Measurements from ENCODE around the gene COX14. TPM values are rescaled to one million over a fixed set of nuclear protein-coding genes. Genes with fewer than 3 reads are reported as not detected.
"Not testable (repeated sequence)": the region's sequence is repeated elsewhere in the genome, so short reads cannot be mapped to it uniquely, and the experiment has no call there.

COX14 gene
- total RNA-seq, 2 donors from 2014 or later, result 90.1 to 91.3 TPM

GRCh38 chr12:50127546-50127945 is 15.5 kb downstream of the COX14 start:
- ATAC-seq (no peak), DNase-seq (no peak)
- intact Hi-C loops (cut with DNase I, micrococcal nuclease), result no loop called here

- ATAC-seq (no peak), DNase-seq (no peak)
- intact Hi-C loops (cut with DNase I, micrococcal nuclease), result no loop called here
These were observed 17.3 kb downstream of the COX14 start for GRCh38 chr12:50129290-50129689.

- peak; percentile 56 for ATAC-seq
- intact Hi-C loops (cut with DNase I, micrococcal nuclease), result no loop called here
- no peak for DNase-seq
These were observed 20.6 kb downstream of the COX14 start for GRCh38 chr12:50132505-50133135.

GRCh38 chr12:50142993-50143392 is 31.0 kb downstream of the COX14 start:
- no peak for DNase-seq
- intact Hi-C loops (cut with DNase I, micrococcal nuclease), result no loop called here
- no peak for ATAC-seq

- ATAC-seq (no peak), DNase-seq (no peak)
- intact Hi-C loops (cut with DNase I, micrococcal nuclease), result no loop called here
These were observed 33.4 kb downstream of the COX14 start for GRCh38 chr12:50145439-50145838.

GRCh38 chr12:50147281-50147680 is 35.2 kb downstream of the COX14 start:
- DNase-seq (no peak), ATAC-seq (no peak)
- intact Hi-C loops (cut with DNase I, micrococcal nuclease), result no loop called here

- DNase-seq; ATAC-seq; intact Hi-C loops (cut with DNase I, micrococcal nuclease): not testable (repeated sequence)
These were observed 36.0 kb downstream of the COX14 start for GRCh38 chr12:50148011-50148410.

- no peak for DNase-seq
- no peak for ATAC-seq
- intact Hi-C loops (cut with DNase I, micrococcal nuclease), result no loop called here
These were observed 37.3 kb downstream of the COX14 start for GRCh38 chr12:50149311-50149710.

- ATAC-seq (no peak), DNase-seq (no peak)
- intact Hi-C loops (cut with DNase I, micrococcal nuclease), result no loop called here
These were observed 39.1 kb downstream of the COX14 start for GRCh38 chr12:50151047-50151687.

- ATAC-seq; DNase-seq; intact Hi-C loops (cut with DNase I, micrococcal nuclease): not testable (repeated sequence)
These were observed 42.9 kb downstream of the COX14 start for GRCh38 chr12:50154947-50155346.

- DNase-seq (no peak), ATAC-seq (no peak)
- intact Hi-C loops (cut with DNase I, micrococcal nuclease), result no loop called here
These were observed 44.6 kb downstream of the COX14 start for GRCh38 chr12:50156641-50157040.

GRCh38 chr12:50157259-50157658 is 45.2 kb downstream of the COX14 start:
- ATAC-seq (no peak), DNase-seq (no peak)
- intact Hi-C loops (cut with DNase I, micrococcal nuclease), result no loop called here

GRCh38 chr12:50160643-50161042 is 48.6 kb downstream of the COX14 start:
- ATAC-seq (no peak), DNase-seq (no peak)
- intact Hi-C loops (cut with DNase I, micrococcal nuclease), result no loop called here

- intact Hi-C loops (cut with DNase I, micrococcal nuclease), result no loop called here
- no peak for DNase-seq
- no peak for ATAC-seq
These were observed 50.2 kb downstream of the COX14 start for GRCh38 chr12:50162230-50162629.

- intact Hi-C loops (cut with DNase I, micrococcal nuclease), result no loop called here
- DNase-seq, result no peak
- ATAC-seq, result no peak
These were observed 52.9 kb downstream of the COX14 start for GRCh38 chr12:50164963-50165362.

GRCh38 chr12:50166799-50167048 is 54.7 kb downstream of the COX14 start:
- DNase-seq (peak; percentile 40 to 64), ATAC-seq (no peak)
- intact Hi-C loops (cut with DNase I, micrococcal nuclease), result no loop called here

- DNase-seq, result peak; percentile 97 to 99
- peak; percentile 96 for ATAC-seq
- intact Hi-C loops (cut with DNase I, micrococcal nuclease), result no loop called here
These were observed 55.2 kb downstream of the COX14 start, which contains the start of gene CERS5 for GRCh38 chr12:50167049-50167828. Gene CERS5, minus strand, starts transcription at chr12:50167369. Its CDS starts 72 bp downstream, at chr12:50167297.

Data from left colon (tissue), 2 donors.